Osteocyte (in vitro differentiated cells): ENCODE results near the gene OPN1SW. TPM values are rescaled to one million over a fixed set of nuclear protein-coding genes. Genes with fewer than 3 reads are reported as not detected.

ENCODE experiments used
- DNase-seq: peaks from one replicate; pipeline ENCODE4 v3.0.0; 2021; ENCODE audit warnings: mixed read lengths; ENCODE audit not compliant: unreplicated experiment; ENCODE audit errors: extremely low spot score
- H3K27ac Mint-ChIP-seq: one replicate; pipeline ENCODE4 v1.8.0; 2021; ENCODE audit warnings: mild to moderate bottlenecking, mixed read lengths; ENCODE audit not compliant: unreplicated experiment
- H3K27me3 Mint-ChIP-seq: one replicate; pipeline ENCODE4 v1.8.0; 2021; ENCODE audit warnings: mixed read lengths; ENCODE audit not compliant: unreplicated experiment
- H3K36me3 Mint-ChIP-seq: one replicate; pipeline ENCODE4 v1.8.0; 2021; ENCODE audit warnings: mixed read lengths; ENCODE audit not compliant: unreplicated experiment
- H3K4me1 Mint-ChIP-seq: one replicate; pipeline ENCODE4 v1.8.0; 2021; ENCODE audit warnings: mixed read lengths; ENCODE audit not compliant: unreplicated experiment
- H3K4me3 Mint-ChIP-seq: one replicate; pipeline ENCODE4 v1.8.0; 2021; ENCODE audit warnings: mild to moderate bottlenecking, moderate library complexity, mixed read lengths; ENCODE audit not compliant: unreplicated experiment
- H3K9me3 Mint-ChIP-seq: one replicate; pipeline ENCODE4 v1.8.0; 2021; ENCODE audit warnings: mixed read lengths; ENCODE audit not compliant: unreplicated experiment
- total RNA-seq: library from RNA; stranded (reverse); gene quantifications from 2 replicates; pipeline ENCODE4 v1.2.1, GENCODE V29; 2021
- TF ChIP-seq, protein P1 (sequence below): fragments of 200-600 bp; sonication (generic); IDR thresholded peaks from 2 replicates; pipeline ENCODE4 v1.5.0; 2021; ENCODE audit warnings: antibody characterized with exemption, mild to moderate bottlenecking, moderate library complexity

OPN1SW gene
- total RNA-seq, 1 donor from 2014 or later: not detected

DNA sequence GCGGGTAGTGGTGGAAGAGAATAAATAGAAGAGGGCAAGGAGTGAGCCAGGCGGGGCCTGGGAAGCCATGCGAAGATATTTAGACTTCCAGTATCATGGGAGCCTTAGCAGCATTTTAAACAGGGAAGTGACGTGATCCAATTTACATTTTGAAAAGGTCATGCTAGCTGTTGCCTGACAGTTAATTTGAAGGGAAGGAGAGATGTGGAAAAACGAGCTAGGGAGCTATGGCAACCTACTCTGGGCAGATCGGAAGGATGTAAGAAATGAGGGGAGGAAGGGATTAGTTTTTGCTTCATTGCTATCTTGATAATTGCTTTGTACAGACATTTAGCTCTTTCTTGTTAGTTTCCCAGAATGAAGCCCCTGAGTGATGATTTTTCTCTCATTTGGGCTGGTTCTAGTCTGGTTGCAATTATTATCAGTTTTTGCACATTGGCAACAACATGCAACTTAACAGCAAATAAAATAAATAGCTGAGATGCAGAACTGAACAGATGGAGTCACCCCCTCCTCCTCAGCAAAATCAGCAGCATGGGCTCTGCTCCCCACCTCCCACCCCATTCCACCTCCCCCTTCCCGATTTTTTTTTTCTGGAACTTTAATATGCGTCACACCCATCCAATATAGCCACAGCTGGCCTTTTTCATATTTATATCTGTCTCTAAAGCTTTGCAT, 49.4 kb downstream of the OPN1SW start:
- H3K4me3 Mint-ChIP-seq: no peak overlapping the region
- TF ChIP-seq, protein P1, sequence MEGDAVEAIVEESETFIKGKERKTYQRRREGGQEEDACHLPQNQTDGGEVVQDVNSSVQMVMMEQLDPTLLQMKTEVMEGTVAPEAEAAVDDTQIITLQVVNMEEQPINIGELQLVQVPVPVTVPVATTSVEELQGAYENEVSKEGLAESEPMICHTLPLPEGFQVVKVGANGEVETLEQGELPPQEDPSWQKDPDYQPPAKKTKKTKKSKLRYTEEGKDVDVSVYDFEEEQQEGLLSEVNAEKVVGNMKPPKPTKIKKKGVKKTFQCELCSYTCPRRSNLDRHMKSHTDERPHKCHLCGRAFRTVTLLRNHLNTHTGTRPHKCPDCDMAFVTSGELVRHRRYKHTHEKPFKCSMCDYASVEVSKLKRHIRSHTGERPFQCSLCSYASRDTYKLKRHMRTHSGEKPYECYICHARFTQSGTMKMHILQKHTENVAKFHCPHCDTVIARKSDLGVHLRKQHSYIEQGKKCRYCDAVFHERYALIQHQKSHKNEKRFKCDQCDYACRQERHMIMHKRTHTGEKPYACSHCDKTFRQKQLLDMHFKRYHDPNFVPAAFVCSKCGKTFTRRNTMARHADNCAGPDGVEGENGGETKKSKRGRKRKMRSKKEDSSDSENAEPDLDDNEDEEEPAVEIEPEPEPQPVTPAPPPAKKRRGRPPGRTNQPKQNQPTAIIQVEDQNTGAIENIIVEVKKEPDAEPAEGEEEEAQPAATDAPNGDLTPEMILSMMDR: no peak
- H3K9me3 Mint-ChIP-seq: no peaks in the 10 kb centered on the region
- no peaks in the 10 kb centered on the region for H3K36me3 Mint-ChIP-seq
- H3K27me3 Mint-ChIP-seq: no peaks in the 10 kb centered on the region
- peaks cover 26% of the 10 kb centered on the region for H3K4me1 Mint-ChIP-seq
- no peak for DNase-seq
- H3K27ac Mint-ChIP-seq: no peak overlapping the region

DNA sequence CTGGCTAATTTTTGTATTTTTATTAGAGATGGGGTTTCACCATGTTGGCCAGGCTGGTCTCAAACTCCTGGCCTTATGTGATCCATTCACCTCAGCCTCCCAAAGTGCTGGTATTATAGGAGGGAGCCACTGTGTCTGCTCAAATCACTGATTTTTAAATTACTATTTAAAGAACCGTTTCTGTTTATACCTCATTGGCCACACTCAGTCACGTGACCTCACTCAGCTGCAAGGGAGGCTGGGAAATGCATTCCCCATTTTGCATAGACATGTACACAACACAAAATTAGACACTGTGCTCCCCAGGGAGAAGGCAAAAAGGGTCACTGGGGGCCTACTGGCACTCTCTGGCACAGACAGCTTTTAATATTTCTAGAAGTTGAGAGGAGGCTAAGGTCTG, 50.1 kb downstream of the OPN1SW start:
- TF ChIP-seq, protein P1: no peak
- no peak overlapping the region for H3K27ac Mint-ChIP-seq
- DNase-seq: no peak
- peaks cover 26% of the 10 kb centered on the region for H3K4me1 Mint-ChIP-seq
- no peaks in the 10 kb centered on the region for H3K27me3 Mint-ChIP-seq
- no peaks in the 10 kb centered on the region for H3K36me3 Mint-ChIP-seq
- H3K9me3 Mint-ChIP-seq: no peaks in the 10 kb centered on the region
- no peak overlapping the region for H3K4me3 Mint-ChIP-seq

DNA sequence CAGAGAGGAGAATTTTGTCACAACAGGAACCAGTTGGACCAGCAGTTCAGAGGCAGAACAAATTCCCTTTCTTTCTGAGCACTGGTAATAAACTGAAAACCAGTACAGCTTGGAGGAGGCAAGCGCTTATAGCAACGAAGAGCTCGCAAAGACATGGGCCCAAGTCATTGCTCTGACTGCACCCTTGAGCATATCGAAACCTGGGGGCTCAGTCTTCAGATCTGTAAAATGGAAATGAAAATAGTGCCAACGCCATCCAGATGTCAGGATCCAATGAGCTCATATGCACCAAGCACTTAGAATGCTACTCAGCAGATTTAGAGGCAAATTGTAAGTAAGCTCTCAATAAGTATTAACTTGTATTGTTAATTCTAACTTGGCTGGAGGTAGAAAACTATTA, 50.9 kb downstream of the OPN1SW start:
- TF ChIP-seq, protein P1: no peak
- Mint-ChIP-seq H3K9me3 (no peaks in the 10 kb centered on the region), H3K36me3 (no peaks in the 10 kb centered on the region), H3K27me3 (no peaks in the 10 kb centered on the region), H3K4me3 (no peak overlapping the region), H3K27ac (no peak overlapping the region), H3K4me1 (peaks cover 26% of the 10 kb centered on the region)
- DNase-seq: no peak

Other genes starting within 250 kb of the OPN1SW start
- 3.9 TPM in 2 replicates for gene GARIN1A, start 103.5 kb downstream of the OPN1SW start, total RNA-seq
- 516 and 530 TPM in 2 replicates for gene CALU, start 36.4 kb downstream of the OPN1SW start, total RNA-seq
- gene CCDC136, start 16.2 kb upstream of the OPN1SW start, total RNA-seq: 10.8 and 13.3 TPM in 2 replicates
- 26.9 and 28.6 TPM in 2 replicates for gene FLNC, start 54.6 kb upstream of the OPN1SW start, total RNA-seq
- gene ATP6V1F, start 87.1 kb upstream of the OPN1SW start, total RNA-seq: 161 and 162 TPM in 2 replicates
- gene KCP, start 134.9 kb upstream of the OPN1SW start, total RNA-seq: 0.55 and 0.70 TPM in 2 replicates
- gene IRF5, start 162.1 kb upstream of the OPN1SW start, total RNA-seq: 0.24 TPM in 1 of 2 replicates, not detected in the other